WTC11 (cell line): ENCODE measurements around the gene AHRR. TPM values are rescaled to one million over a fixed set of nuclear protein-coding genes. Genes with fewer than 3 reads are reported as not detected.

ENCODE experiments used
- ATAC-seq: fragments of 200-7000 bp; cut with Tn5 transposase; 2 replicates; pipeline ENCODE4 v1.10.0; 2021; ENCODE audit warnings: mild to moderate bottlenecking, moderate library complexity
- CTCF ChIA-PET: fragments of 300-600 bp; sonication (Branson Sonifier 250); formaldehyde crosslinking; loops from one replicate; lab custom pipeline; 2021; ENCODE audit warnings: antibody characterized with exemption; lab: Charles Lee
- POLR2A ChIA-PET: fragments of 350-600 bp; sonication (Branson Sonifier 250); formaldehyde crosslinking; loops from one replicate; lab custom pipeline; 2021; ENCODE audit warnings: antibody characterized with exemption; lab: Charles Lee
- DNase-seq: peaks from one replicate; pipeline ENCODE4 v3.0.0; 2021; ENCODE audit warnings: low spot score
- H3K27ac Mint-ChIP-seq: 2 replicates; pipeline ENCODE4 v1.8.0; 2021; ENCODE audit warnings: mixed read lengths
- H3K27me3 Mint-ChIP-seq: 2 replicates; pipeline ENCODE4 v1.8.0; 2021; ENCODE audit warnings: low read depth, mild to moderate bottlenecking, moderate library complexity, mixed read lengths
- H3K36me3 Mint-ChIP-seq: 2 replicates; pipeline ENCODE4 v1.8.0; 2021; ENCODE audit warnings: mixed read lengths
- H3K4me1 Mint-ChIP-seq: 2 replicates; pipeline ENCODE4 v1.8.0; 2022; ENCODE audit warnings: mixed read lengths
- H3K4me3 Mint-ChIP-seq: 2 replicates; pipeline ENCODE4 v1.8.0; 2021; ENCODE audit warnings: mild to moderate bottlenecking, moderate library complexity, mixed read lengths
- H3K9me3 Mint-ChIP-seq: 2 replicates; pipeline ENCODE4 v1.8.0; 2021; ENCODE audit warnings: mixed read lengths
- ATF3 ChIP-seq: sonication (generic); formaldehyde crosslinking; conservative IDR thresholded peaks from 2 replicates; pipeline ENCODE4 v1.8.1; 2022; ENCODE audit warnings: mild to moderate bottlenecking, missing genetic modification reagents
- CDX4 ChIP-seq: fragments of 250-450 bp; sonication (Bioruptor Pico); IDR thresholded peaks from 2 replicates; pipeline ENCODE4 v1.9.0; 2021; ENCODE audit warnings: moderate library complexity, mild to moderate bottlenecking, inconsistent platforms, borderline replicate concordance
- FOXK1 ChIP-seq: sonication (generic); formaldehyde crosslinking; IDR thresholded peaks from 2 replicates; pipeline ENCODE4 v1.8.0; 2022; ENCODE audit warnings: mild to moderate bottlenecking, moderate library complexity, missing genetic modification reagents
- FOXP1 ChIP-seq: sonication (generic); formaldehyde crosslinking; IDR thresholded peaks from 2 replicates; pipeline ENCODE4 v1.8.0; 2022; ENCODE audit warnings: missing genetic modification reagents, mild to moderate bottlenecking, moderate library complexity, borderline replicate concordance
- IRF1 ChIP-seq: sonication (generic); formaldehyde crosslinking; IDR thresholded peaks from 2 replicates; pipeline ENCODE4 v1.8.0; 2023; ENCODE audit warnings: missing genetic modification reagents
- IRF2 ChIP-seq: sonication (generic); formaldehyde crosslinking; IDR thresholded peaks from 2 replicates; pipeline ENCODE4 v1.8.0; 2022; ENCODE audit warnings: low read depth, missing genetic modification reagents, borderline replicate concordance
- MLX ChIP-seq: sonication (generic); formaldehyde crosslinking; IDR thresholded peaks from 2 replicates; pipeline ENCODE4 v1.8.1; 2023; ENCODE audit warnings: mild to moderate bottlenecking, missing genetic modification reagents, moderate library complexity
- NFE2L1 ChIP-seq: sonication (generic); formaldehyde crosslinking; IDR thresholded peaks from 2 replicates; pipeline ENCODE4 v1.8.1; 2023; ENCODE audit warnings: missing genetic modification reagents
- NR1H2 ChIP-seq: sonication (generic); formaldehyde crosslinking; IDR thresholded peaks from 2 replicates; pipeline ENCODE4 v1.9.0; 2021; ENCODE audit warnings: mild to moderate bottlenecking, moderate library complexity, missing genetic modification reagents
- NR3C1 ChIP-seq: sonication (generic); formaldehyde crosslinking; conservative IDR thresholded peaks from 2 replicates; pipeline ENCODE4 v1.8.1; 2023; ENCODE audit warnings: low read depth, mild to moderate bottlenecking, missing genetic modification reagents
- PRDM15 ChIP-seq: sonication (generic); formaldehyde crosslinking; IDR thresholded peaks from 2 replicates; pipeline ENCODE4 v1.8.0; 2022; ENCODE audit warnings: missing genetic modification reagents
- PRRX2 ChIP-seq: fragments of 250-450 bp; sonication (Bioruptor Pico); IDR thresholded peaks from 2 replicates; pipeline ENCODE4 v1.8.0; 2021; ENCODE audit warnings: mild to moderate bottlenecking
- SOX15 ChIP-seq: fragments of 250-450 bp; sonication (Bioruptor Pico); IDR thresholded peaks from 2 replicates; pipeline ENCODE4 v1.9.0; 2021; ENCODE audit warnings: mild to moderate bottlenecking
- SP1 ChIP-seq: sonication (generic); formaldehyde crosslinking; conservative IDR thresholded peaks from 2 replicates; pipeline ENCODE4 v1.8.1; 2022; ENCODE audit warnings: missing genetic modification reagents
- TCF7 ChIP-seq: sonication (generic); formaldehyde crosslinking; IDR thresholded peaks from 2 replicates; pipeline ENCODE4 v1.8.0; 2022; ENCODE audit warnings: mild to moderate bottlenecking, low read depth, missing genetic modification reagents, moderate library complexity
- TP53 ChIP-seq: sonication (generic); formaldehyde crosslinking; IDR thresholded peaks from 2 replicates; pipeline ENCODE4 v1.8.1; 2023; ENCODE audit warnings: mild to moderate bottlenecking, missing genetic modification reagents
- USF2 ChIP-seq: sonication (generic); formaldehyde crosslinking; IDR thresholded peaks from 2 replicates; pipeline ENCODE4 v1.8.1; 2023; ENCODE audit warnings: mild to moderate bottlenecking, missing genetic modification reagents, moderate library complexity
- ZNF138 ChIP-seq: sonication (generic); formaldehyde crosslinking; conservative IDR thresholded peaks from 2 replicates; pipeline ENCODE4 v1.8.1; 2022; ENCODE audit warnings: mild to moderate bottlenecking, moderate library complexity, missing genetic modification reagents
- ZNF219 ChIP-seq: sonication (generic); formaldehyde crosslinking; IDR thresholded peaks from 2 replicates; pipeline ENCODE4 v1.8.0; 2023; ENCODE audit warnings: missing genetic modification reagents, mild to moderate bottlenecking, borderline replicate concordance
- ZNF232 ChIP-seq: sonication (generic); formaldehyde crosslinking; IDR thresholded peaks from 2 replicates; pipeline ENCODE4 v1.8.0; 2022; ENCODE audit warnings: mild to moderate bottlenecking, missing genetic modification reagents
- ZNF416 ChIP-seq: fragments of 250-450 bp; sonication (Bioruptor Pico); IDR thresholded peaks from 2 replicates; pipeline ENCODE4 v1.9.0; 2021; ENCODE audit warnings: mild to moderate bottlenecking, inconsistent platforms
- total RNA-seq: library from RNA; stranded (reverse); gene quantifications from 3 replicates; pipeline ENCODE4 v1.2.3, GENCODE V29; 2021

AHRR gene
- total RNA-seq, 1 experiment from 2014 or later: 4.5 TPM

- H3K9me3 Mint-ChIP-seq: no peaks in the 10 kb centered on the region
- POLR2A ChIA-PET: no interaction called here
- no peak for ATAC-seq
- H3K36me3 Mint-ChIP-seq: peaks cover 6% of the 10 kb centered on the region
- no peak overlapping the region for H3K4me3 Mint-ChIP-seq
- no peak for TF ChIP-seq IRF2 (CRISPR knock-in tag)
- no peak for TF ChIP-seq MLX (CRISPR knock-in tag)
- no peak for TF ChIP-seq NFE2L1 (CRISPR knock-in tag)
- TF ChIP-seq, all 79 proteins: peak for 0
- CTCF ChIA-PET: interaction anchor here (1.9 kb wide), 1 partner anchor 12 kb away, joined by 7 read pairs; no protein-coding TSS in a partner anchor
- H3K27me3 Mint-ChIP-seq: no peaks in the 10 kb centered on the region
- H3K4me1 Mint-ChIP-seq: peaks cover 47% of the 10 kb centered on the region
- DNase-seq: no peak
- no peak overlapping the region; the same call in 1 of the 2 replicates for H3K27ac Mint-ChIP-seq
Observed at GRCh38 chr5:305050-305449, 16.5 kb upstream of the AHRR start.

- no peak for TF ChIP-seq PRDM15 (CRISPR knock-in tag)
- no peak for TF ChIP-seq CDX4 (CRISPR knock-in tag)
- TF ChIP-seq PRRX2 (CRISPR knock-in tag): no peak
- TF ChIP-seq NR1H2 (CRISPR knock-in tag): no peak
- no peak for TF ChIP-seq ZNF138 (CRISPR knock-in tag)
- TF ChIP-seq SP1 (CRISPR knock-in tag): no peak
- no peak for TF ChIP-seq ZNF416 (CRISPR knock-in tag)
- no peak for TF ChIP-seq IRF1
- TF ChIP-seq MLX (CRISPR knock-in tag): no peak
- no peak for TF ChIP-seq ATF3 (CRISPR knock-in tag)
- TF ChIP-seq NR3C1: no peak
- TF ChIP-seq ZNF232 (CRISPR knock-in tag): no peak
- TF ChIP-seq USF2 (CRISPR knock-in tag): no peak
- no peak for TF ChIP-seq SOX15 (CRISPR knock-in tag)
- no peak for TF ChIP-seq TP53 (CRISPR knock-in tag)
- TF ChIP-seq FOXK1 (CRISPR knock-in tag): no peak
- TF ChIP-seq ZNF219 (CRISPR knock-in tag): no peak
- no peak for TF ChIP-seq FOXP1 (CRISPR knock-in tag)
- TF ChIP-seq TCF7 (CRISPR knock-in tag): no peak
- H3K27me3 Mint-ChIP-seq: no peaks in the 10 kb centered on the region
- H3K27ac Mint-ChIP-seq: no peak overlapping the region
- ChIA-PET CTCF (interaction anchor here (1.9 kb wide), 1 partner anchor 12 kb away, joined by 7 read pairs; no protein-coding TSS in a partner anchor), POLR2A (no interaction called here)
- ATAC-seq (no peak), DNase-seq (no peak)
- H3K4me3 Mint-ChIP-seq: no peak overlapping the region
- H3K9me3 Mint-ChIP-seq: no peaks in the 10 kb centered on the region
- peaks cover 6% of the 10 kb centered on the region for H3K36me3 Mint-ChIP-seq
- peaks cover 47% of the 10 kb centered on the region for H3K4me1 Mint-ChIP-seq
Observed at GRCh38 chr5:305459-305858, 16.1 kb upstream of the AHRR start.
